MCF 10A (cell line): ENCODE data around the gene ALDH4A1. TPM values are rescaled to one million over a fixed set of nuclear protein-coding genes. Genes with fewer than 3 reads are reported as not detected.
A peak's percentile ranks its signal among the peaks of the same experiment; 100 is the strongest.

ENCODE experiments used
- BruUV-seq: library from RNA; stranded (reverse); fragments of 400-500 nt; replicated peaks from 2 replicates; lab custom pipeline; 2021; lab: Mats Ljungman, UMichigan
- CTCF ChIA-PET: fragments of 300-600 bp; sonication (Branson Sonifier 250); formaldehyde crosslinking; extraction: SDS; loops from one replicate; lab custom pipeline; 2021; ENCODE audit warnings: antibody characterized with exemption, inconsistent platforms; lab: Yijun Ruan, JAX
- POLR2A ChIA-PET: fragments of 300-600, 350-650 bp; sonication (Branson Sonifier 250); formaldehyde crosslinking; extraction: SDS; loops from one replicate; lab custom pipeline; 2020; ENCODE audit warnings: antibody characterized with exemption, inconsistent platforms; lab: Yijun Ruan, JAX
- DNase-seq: peaks from one replicate; pipeline ENCODE4 v3.0.0-alpha.2; 2018; ENCODE audit not compliant: unreplicated experiment
- H3K27ac Mint-ChIP-seq: one replicate; pipeline ENCODE4 v1.8.0; 2022; ENCODE audit warnings: mild to moderate bottlenecking, low read depth, mixed read lengths; ENCODE audit not compliant: unreplicated experiment
- H3K27me3 Mint-ChIP-seq: one replicate; pipeline ENCODE4 v1.8.0; 2022; ENCODE audit warnings: mixed read lengths; ENCODE audit not compliant: insufficient read depth, unreplicated experiment
- H3K36me3 Mint-ChIP-seq: one replicate; pipeline ENCODE4 v1.8.0; 2022; ENCODE audit warnings: mild to moderate bottlenecking, moderate library complexity, mixed read lengths; ENCODE audit not compliant: insufficient read depth, unreplicated experiment
- H3K4me1 Mint-ChIP-seq: one replicate; pipeline ENCODE4 v1.8.0; 2022; ENCODE audit warnings: mixed read lengths; ENCODE audit not compliant: insufficient read depth, unreplicated experiment
- H3K4me3 Mint-ChIP-seq: one replicate; pipeline ENCODE4 v1.8.0; 2022; ENCODE audit warnings: mild to moderate bottlenecking, moderate library complexity, mixed read lengths; ENCODE audit not compliant: unreplicated experiment
- H3K9me3 Mint-ChIP-seq: one replicate; pipeline ENCODE4 v1.8.0; 2022; ENCODE audit warnings: mixed read lengths; ENCODE audit not compliant: unreplicated experiment
- intact Hi-C: fragments of 100-400 bp; cut with micrococcal nuclease; formaldehyde crosslinking; loops from 2 replicates; pipeline ENCODE4 v1.14.1; 2022
- total RNA-seq: library from RNA; stranded (reverse); gene quantifications from 2 replicates; pipeline ENCODE4 v1.2.3, GENCODE V29; 2022
- TF ChIP-seq, protein P1 (sequence below): fragments of 200-600 bp; IDR thresholded peaks from one replicate; pipeline ENCODE4 v1.8.0; 2022; ENCODE audit warnings: antibody characterized with exemption, mild to moderate bottlenecking; ENCODE audit not compliant: unreplicated experiment

Gene ALDH4A1
- total RNA-seq, 1 experiment from 2014 or later = 6.3 TPM

DNA sequence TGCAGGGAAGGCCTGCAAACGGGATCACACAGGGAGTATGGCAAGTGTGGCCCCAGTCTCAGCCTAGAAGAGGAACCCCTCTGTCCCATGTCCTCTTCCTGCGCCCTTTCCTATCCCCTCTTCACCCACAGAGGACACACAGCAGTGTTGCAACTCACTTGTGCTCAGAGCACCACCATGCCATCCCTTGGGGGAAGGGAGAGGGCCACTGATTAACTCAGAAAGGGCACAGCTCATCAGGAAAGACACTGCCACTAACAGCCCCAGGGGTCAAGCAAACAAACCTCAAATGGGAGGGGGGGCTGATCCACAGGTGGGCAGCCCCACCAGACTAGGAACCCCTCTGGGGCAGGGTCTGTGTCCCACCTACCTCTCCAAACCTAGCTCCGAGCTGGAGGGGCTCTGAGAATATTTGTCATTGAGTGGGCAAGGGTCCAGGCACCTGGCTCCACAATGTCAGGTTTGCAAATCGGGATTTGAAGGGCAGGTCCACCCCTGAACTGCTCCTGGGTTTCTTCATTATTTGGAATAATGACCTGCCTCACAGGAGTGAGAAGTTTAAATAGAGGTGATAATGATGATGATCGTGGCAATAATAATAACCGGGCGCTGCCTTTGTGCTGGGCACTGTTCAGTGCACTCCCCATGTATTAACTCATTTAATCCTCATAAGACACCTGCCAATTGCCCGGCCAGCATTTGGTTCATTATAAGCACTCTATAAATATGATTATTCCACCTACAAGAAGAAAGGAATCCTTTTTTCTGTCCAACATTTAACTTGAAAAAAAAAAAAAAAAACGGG, 1.0 kb downstream of the ALDH4A1 start:
- Mint-ChIP-seq H3K27me3 (no peaks in the 10 kb centered on the region), H3K9me3 (no peaks in the 10 kb centered on the region), H3K4me3 (peak overlapping the region; percentile 88), H3K27ac (peak overlapping the region; percentile 98), H3K4me1 (peaks cover 16% of the 10 kb centered on the region), H3K36me3 (peaks cover 9% of the 10 kb centered on the region)
- no peak for DNase-seq
- ChIA-PET POLR2A (interaction anchor here (1.5 to 3.3 kb wide), 4 partner anchors 14 to 174 kb away, joined by 6 to 26 read pairs (median 12); no protein-coding TSS in a partner anchor), CTCF (interaction anchor here (0.6 to 1.9 kb wide), 4 partner anchors 17 to 197 kb away, joined by 4 to 13 read pairs (median 5); no protein-coding TSS in a partner anchor)
- TSS peak; percentile 29 for BruUV-seq
- TF ChIP-seq, protein P1, sequence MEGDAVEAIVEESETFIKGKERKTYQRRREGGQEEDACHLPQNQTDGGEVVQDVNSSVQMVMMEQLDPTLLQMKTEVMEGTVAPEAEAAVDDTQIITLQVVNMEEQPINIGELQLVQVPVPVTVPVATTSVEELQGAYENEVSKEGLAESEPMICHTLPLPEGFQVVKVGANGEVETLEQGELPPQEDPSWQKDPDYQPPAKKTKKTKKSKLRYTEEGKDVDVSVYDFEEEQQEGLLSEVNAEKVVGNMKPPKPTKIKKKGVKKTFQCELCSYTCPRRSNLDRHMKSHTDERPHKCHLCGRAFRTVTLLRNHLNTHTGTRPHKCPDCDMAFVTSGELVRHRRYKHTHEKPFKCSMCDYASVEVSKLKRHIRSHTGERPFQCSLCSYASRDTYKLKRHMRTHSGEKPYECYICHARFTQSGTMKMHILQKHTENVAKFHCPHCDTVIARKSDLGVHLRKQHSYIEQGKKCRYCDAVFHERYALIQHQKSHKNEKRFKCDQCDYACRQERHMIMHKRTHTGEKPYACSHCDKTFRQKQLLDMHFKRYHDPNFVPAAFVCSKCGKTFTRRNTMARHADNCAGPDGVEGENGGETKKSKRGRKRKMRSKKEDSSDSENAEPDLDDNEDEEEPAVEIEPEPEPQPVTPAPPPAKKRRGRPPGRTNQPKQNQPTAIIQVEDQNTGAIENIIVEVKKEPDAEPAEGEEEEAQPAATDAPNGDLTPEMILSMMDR = no peak
- intact Hi-C loops = no loop called here

DNA sequence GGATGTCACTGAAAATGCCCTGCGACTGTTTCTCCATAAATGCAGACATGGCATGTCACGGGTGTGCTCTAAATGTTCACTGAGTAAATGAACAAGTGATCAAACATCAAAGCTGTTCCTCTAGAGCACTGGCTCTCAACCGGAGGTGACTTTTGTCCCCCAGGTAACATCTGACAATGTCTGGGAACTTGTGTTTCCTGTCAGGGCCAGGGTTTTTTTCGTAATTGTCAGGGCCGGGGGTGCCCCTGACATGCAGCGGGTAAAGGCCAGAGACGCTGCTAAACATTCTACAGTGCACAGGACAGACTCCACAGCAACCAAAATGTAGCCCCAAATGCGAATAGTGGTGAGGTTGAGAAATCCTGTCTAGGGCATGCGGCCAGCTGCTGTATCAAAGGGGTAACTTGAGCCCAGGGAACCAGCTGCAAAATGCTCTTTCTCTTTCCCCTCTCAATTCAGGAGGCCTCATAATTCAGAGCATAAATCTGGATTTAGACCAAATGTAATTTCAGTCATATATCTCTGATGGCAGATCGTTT, 2.0 kb downstream of the ALDH4A1 start:
- ChIA-PET CTCF (interaction anchor here (0.6 to 1.9 kb wide), 3 partner anchors 16 to 197 kb away, joined by 4 to 13 read pairs (median 4); no protein-coding TSS in a partner anchor), POLR2A (interaction anchor here (0.7 to 3.0 kb wide), 3 partner anchors 12 to 54 kb away, joined by 3 to 17 read pairs (median 3); no protein-coding TSS in a partner anchor)
- H3K36me3 Mint-ChIP-seq = peaks cover 6% of the 10 kb centered on the region
- no peaks in the 10 kb centered on the region for H3K9me3 Mint-ChIP-seq
- BruUV-seq = no TSS peak
- TF ChIP-seq, protein P1 = no peak
- no peaks in the 10 kb centered on the region for H3K27me3 Mint-ChIP-seq
- H3K4me1 Mint-ChIP-seq = peaks cover 16% of the 10 kb centered on the region
- H3K27ac Mint-ChIP-seq = no peak overlapping the region
- intact Hi-C loops = no loop called here
- DNase-seq = no peak
- no peak overlapping the region for H3K4me3 Mint-ChIP-seq

DNA sequence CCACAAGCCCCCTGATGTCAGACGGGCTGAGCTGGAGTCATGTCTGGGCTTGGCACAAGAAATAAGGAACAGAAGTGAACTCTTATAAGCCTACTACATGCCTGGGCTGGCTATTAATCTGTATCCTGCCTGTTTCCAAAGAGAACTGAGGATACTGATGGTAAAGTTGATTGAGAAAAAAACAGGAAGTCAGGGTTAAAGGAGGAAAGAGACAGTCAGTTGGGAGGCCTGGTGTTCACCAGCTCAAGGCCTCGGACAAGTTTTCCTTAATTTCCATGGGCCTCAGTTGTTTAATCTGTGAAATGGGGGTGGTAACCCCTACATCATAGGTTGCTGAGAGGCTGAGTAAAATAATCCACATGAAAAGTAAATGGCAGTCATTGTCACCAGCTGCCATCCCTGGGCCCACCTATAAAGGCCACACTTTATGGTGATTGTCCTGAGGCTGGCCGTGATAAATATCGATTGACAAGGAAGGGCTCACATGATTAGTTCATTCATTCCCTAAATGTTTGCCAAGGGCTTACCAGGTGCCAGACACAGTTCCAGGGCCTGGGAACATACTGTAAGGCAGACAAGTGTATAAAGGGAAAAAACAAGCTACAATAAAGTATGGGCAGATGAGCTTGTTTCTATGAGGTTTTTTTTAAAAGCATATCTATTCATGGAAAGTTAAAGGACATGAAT, 2.8 kb downstream of the ALDH4A1 start:
- BruUV-seq = no TSS peak
- Mint-ChIP-seq H3K4me3 (no peak overlapping the region), H3K27me3 (no peaks in the 10 kb centered on the region), H3K27ac (no peak overlapping the region), H3K4me1 (peaks cover 16% of the 10 kb centered on the region), H3K36me3 (no peaks in the 10 kb centered on the region), H3K9me3 (no peaks in the 10 kb centered on the region)
- CTCF ChIA-PET = interaction anchor here (0.7 to 1.9 kb wide), 5 partner anchors 12 to 198 kb away, joined by 3 to 13 read pairs (median 4); no protein-coding TSS in a partner anchor
- intact Hi-C loops = no loop called here
- no peak for DNase-seq
- POLR2A ChIA-PET = interaction anchor here (0.6 to 1.2 kb wide), 2 partner anchors 13 to 1611 kb away, joined by 3 read pairs; no protein-coding TSS in a partner anchor
- TF ChIP-seq, protein P1 = no peak
